CD8-positive, alpha-beta memory T cell (primary cell): Measurements from ENCODE around the gene MAP3K5. TPM values are rescaled to one million over a fixed set of nuclear protein-coding genes. Genes with fewer than 3 reads are reported as not detected.

Source experiments
- CTCF ChIA-PET: fragments of 350-600 bp; sonication (Branson Sonifier 250); formaldehyde crosslinking; loops from one replicate; lab custom pipeline; 2021; ENCODE audit warnings: antibody characterized with exemption; lab: Charles Lee
- POLR2A ChIA-PET: fragments of 350-600 bp; sonication (Branson Sonifier 250); formaldehyde crosslinking; loops from one replicate; lab custom pipeline; 2021; ENCODE audit warnings: antibody characterized with exemption; lab: Charles Lee
- DNase-seq, 5 donors: peaks; one replicate each; pipeline versions ENCODE4 v3.0.0 to v3.0.0-alpha.2; 2020 to 2022; ENCODE audit warnings: mixed read lengths in 1 of 5
- H3K27ac ChIP-seq: one replicate; pipeline ENCODE4 v1.7.0; 2013; ENCODE audit warnings: low read depth, mild to moderate bottlenecking, low read length, moderate library complexity
- H3K27me3 ChIP-seq: 2 replicates; pipeline ENCODE4 v1.7.0; 2013; ENCODE audit warnings: low read length, mild to moderate bottlenecking; ENCODE audit not compliant: insufficient read depth, poor library complexity, severe bottlenecking
- H3K36me3 ChIP-seq: 2 replicates; pipeline ENCODE4 v1.7.0; 2013; ENCODE audit warnings: mild to moderate bottlenecking, low read length, moderate library complexity; ENCODE audit not compliant: insufficient read depth
- H3K4me1 ChIP-seq: 2 replicates; pipeline ENCODE4 v1.7.0; 2013; ENCODE audit warnings: mild to moderate bottlenecking, low read length, moderate library complexity; ENCODE audit not compliant: insufficient read depth
- H3K4me3 ChIP-seq: 2 replicates; pipeline ENCODE4 v1.7.0; 2013; ENCODE audit warnings: mild to moderate bottlenecking, low read length
- H3K9me3 ChIP-seq: 2 replicates; pipeline ENCODE4 v1.7.0; 2013; ENCODE audit warnings: mild to moderate bottlenecking, low read length
- H3K27ac Mint-ChIP-seq, 8 donors: one replicate each; pipeline ENCODE4 v1.8.0; 2020 to 2021; ENCODE audit warnings: mixed read lengths in 8 of 8, mild to moderate bottlenecking in 6 of 8, inconsistent platforms in 3 of 8, moderate library complexity in 3 of 8
- H3K27me3 Mint-ChIP-seq, 2 donors: one replicate each; pipeline ENCODE4 v1.8.0; 2020 to 2021; ENCODE audit warnings: mixed read lengths in 2 of 2, mild to moderate bottlenecking in 1 of 2, moderate library complexity in 1 of 2
- H3K36me3 Mint-ChIP-seq, 3 donors: one replicate each; pipeline ENCODE4 v1.8.0; 2020 to 2021; ENCODE audit warnings: mixed read lengths in 3 of 3, inconsistent platforms in 1 of 3, mild to moderate bottlenecking in 1 of 3
- H3K4me1 Mint-ChIP-seq, 3 donors: one replicate each; pipeline ENCODE4 v1.8.0; 2020 to 2021; ENCODE audit warnings: mixed read lengths in 3 of 3, inconsistent platforms in 1 of 3, mild to moderate bottlenecking in 1 of 3
- H3K4me3 Mint-ChIP-seq, 7 donors: one replicate each; pipeline ENCODE4 v1.8.0; 2020 to 2021; ENCODE audit warnings: mixed read lengths in 7 of 7, mild to moderate bottlenecking in 6 of 7, moderate library complexity in 4 of 7, inconsistent platforms in 2 of 7
- H3K9me3 Mint-ChIP-seq, 5 donors: one replicate each; pipeline ENCODE4 v1.8.0; 2020 to 2022; ENCODE audit warnings: mixed read lengths in 5 of 5, mild to moderate bottlenecking in 3 of 5, moderate library complexity in 2 of 5, inconsistent platforms in 1 of 5
- polyA plus RNA-seq: library from polyadenylated mRNA; unstranded; fragments of 300-500 nt; fragmentation: Illumina TruSeq; gene quantifications from one replicate; pipeline ENCODE4 v1.2.3, GENCODE V29; 2021
- total RNA-seq, 2 experiments: library from RNA; stranded (reverse); gene quantifications; one replicate each; pipeline ENCODE4 v1.2.3, GENCODE V29; 2021

MAP3K5 gene, protein sequence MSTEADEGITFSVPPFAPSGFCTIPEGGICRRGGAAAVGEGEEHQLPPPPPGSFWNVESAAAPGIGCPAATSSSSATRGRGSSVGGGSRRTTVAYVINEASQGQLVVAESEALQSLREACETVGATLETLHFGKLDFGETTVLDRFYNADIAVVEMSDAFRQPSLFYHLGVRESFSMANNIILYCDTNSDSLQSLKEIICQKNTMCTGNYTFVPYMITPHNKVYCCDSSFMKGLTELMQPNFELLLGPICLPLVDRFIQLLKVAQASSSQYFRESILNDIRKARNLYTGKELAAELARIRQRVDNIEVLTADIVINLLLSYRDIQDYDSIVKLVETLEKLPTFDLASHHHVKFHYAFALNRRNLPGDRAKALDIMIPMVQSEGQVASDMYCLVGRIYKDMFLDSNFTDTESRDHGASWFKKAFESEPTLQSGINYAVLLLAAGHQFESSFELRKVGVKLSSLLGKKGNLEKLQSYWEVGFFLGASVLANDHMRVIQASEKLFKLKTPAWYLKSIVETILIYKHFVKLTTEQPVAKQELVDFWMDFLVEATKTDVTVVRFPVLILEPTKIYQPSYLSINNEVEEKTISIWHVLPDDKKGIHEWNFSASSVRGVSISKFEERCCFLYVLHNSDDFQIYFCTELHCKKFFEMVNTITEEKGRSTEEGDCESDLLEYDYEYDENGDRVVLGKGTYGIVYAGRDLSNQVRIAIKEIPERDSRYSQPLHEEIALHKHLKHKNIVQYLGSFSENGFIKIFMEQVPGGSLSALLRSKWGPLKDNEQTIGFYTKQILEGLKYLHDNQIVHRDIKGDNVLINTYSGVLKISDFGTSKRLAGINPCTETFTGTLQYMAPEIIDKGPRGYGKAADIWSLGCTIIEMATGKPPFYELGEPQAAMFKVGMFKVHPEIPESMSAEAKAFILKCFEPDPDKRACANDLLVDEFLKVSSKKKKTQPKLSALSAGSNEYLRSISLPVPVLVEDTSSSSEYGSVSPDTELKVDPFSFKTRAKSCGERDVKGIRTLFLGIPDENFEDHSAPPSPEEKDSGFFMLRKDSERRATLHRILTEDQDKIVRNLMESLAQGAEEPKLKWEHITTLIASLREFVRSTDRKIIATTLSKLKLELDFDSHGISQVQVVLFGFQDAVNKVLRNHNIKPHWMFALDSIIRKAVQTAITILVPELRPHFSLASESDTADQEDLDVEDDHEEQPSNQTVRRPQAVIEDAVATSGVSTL (N-terminal part only)
- total RNA-seq, result 10 to 100 TPM; 12.6 to 12.9 TPM
- polyA plus RNA-seq, result 19.9 TPM

DNA sequence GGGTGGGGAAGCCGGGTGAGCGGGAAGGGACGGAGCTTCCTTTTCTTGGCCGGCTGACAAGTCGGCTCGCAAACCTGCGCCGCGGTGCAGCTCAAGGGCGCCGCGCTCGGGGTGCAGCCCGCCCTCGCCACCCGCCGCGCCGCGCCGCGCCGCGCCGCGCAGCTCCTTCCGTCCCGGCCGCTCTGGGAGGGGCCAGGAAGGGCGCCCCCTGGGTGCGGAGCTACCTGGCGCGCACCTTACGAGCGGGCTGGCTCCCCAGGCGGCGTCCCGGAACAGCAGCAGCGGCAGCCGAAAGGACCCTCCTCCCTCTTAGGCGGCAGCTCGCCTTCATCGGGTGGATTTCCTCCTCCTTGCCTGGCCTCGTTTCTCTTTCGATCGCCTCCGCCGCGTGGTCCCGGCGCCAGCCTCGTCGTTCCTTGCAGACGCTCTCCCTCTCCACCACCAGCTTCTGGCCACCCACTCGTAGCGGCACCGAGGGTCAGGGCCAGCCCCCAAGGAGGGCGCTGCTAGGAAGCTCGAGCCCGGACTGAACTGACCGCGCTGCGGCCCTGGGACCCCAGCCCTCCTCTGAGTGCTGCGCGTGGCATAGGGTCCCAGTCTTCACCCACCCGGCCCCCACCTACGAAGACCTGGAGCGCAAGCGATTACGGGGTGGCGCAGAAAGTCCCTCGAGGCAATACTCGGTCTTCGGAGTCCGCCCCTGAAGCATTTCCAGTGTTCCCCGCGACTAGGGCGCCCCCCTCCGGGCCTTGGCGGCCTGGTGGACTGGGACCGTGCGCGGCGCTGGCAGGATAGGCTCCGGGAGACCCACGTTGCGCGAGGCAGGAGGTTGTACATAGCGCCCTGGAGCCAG, at the start of gene MAP3K5:
TSS of gene MAP3K5 (minus strand) at position 68 of the 853 bp plus-strand sequence. CDS start 320 bp downstream, outside the sequence.
- peak; percentile 88 to 96 (median 92) for DNase-seq
- Histone ChIP-seq H3K27ac (peak within 1 kb of the TSS; percentile 94), H3K4me1 (peaks cover 39% of the 10 kb centered on the region), H3K27me3 (no peaks in the 10 kb centered on the region), H3K4me3 (peak within 1 kb of the TSS; percentile 99), H3K36me3 (no peaks in the 10 kb centered on the region), H3K9me3 (no peaks in the 10 kb centered on the region)
- H3K27me3 Mint-ChIP-seq, result no peaks in the 10 kb centered on the region
- H3K9me3 Mint-ChIP-seq, result peaks cover 0 to 2% (median 0%) of the 10 kb centered on the region in 5 donors
- CTCF ChIA-PET, result interaction anchor here (0.6 to 9.8 kb wide), 70 partner anchors 9 to 502 kb away, joined by 3 to 362 read pairs (median 7); partner anchors contain the start of genes BCLAF1 and PEX7
- H3K4me1 Mint-ChIP-seq, result peaks cover 34 to 43% (median 41%) of the 10 kb centered on the region in 3 donors
- peaks cover 2 to 16% (median 3%) of the 10 kb centered on the region in 3 donors for H3K36me3 Mint-ChIP-seq
- peak within 1 kb of the TSS; percentile 94 to 99 (median 96) for H3K27ac Mint-ChIP-seq
- POLR2A ChIA-PET, result interaction anchor here (0.6 to 3.1 kb wide), 26 partner anchors 19 to 503 kb away, joined by 3 to 47 read pairs (median 4); partner anchors contain the start of genes BCLAF1, PEX7 and SLC35D3
- H3K4me3 Mint-ChIP-seq, result peak within 1 kb of the TSS; percentile 94 to 99 (median 98)

DNA sequence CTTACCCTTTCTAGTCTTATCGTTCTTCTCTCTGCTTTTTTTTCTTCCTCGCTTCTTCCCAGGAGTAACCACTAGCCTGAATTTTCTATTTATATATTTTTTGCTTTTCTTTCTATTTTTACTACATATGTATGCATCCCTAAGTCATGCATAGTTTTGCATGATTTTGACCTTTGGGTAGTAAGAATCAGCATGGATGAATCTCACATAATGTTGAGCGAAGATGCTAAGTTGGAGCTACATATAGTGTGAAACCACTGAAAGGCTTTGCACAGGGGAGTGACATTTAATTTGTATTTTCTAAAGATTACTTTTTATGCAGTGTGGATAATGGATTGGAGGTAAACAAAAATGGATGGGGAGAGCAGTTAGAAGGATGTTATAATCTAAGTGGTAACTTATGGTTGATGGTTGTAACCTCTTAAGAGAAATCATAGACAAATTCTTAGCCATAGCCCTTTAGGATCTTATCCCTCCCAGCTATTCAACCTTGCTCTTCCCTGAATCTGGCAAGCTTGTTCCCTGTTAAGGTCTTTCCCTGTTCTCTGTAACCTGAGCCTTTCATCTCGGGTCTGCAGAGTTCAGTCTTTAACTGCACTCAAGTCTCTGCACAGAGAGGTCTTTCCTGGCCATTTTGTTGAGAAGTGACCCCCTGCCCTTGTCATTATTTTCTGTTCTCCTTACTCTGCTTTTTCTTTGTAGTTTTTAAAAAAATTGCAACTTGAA, 48.2 kb upstream of the MAP3K5 start:
- Histone ChIP-seq H3K27ac (no peak overlapping the region), H3K9me3 (no peaks in the 10 kb centered on the region), H3K27me3 (no peaks in the 10 kb centered on the region), H3K36me3 (no peaks in the 10 kb centered on the region), H3K4me3 (no peak overlapping the region), H3K4me1 (no peaks in the 10 kb centered on the region)
- CTCF ChIA-PET, result no interaction called here
- Mint-ChIP-seq H3K36me3 (peaks cover 0 to 16% (median 4%) of the 10 kb centered on the region in 3 donors), H3K4me3 (no peak overlapping the region), H3K4me1 (no peaks in the 10 kb centered on the region), H3K9me3 (no peaks in the 10 kb centered on the region), H3K27ac (peak overlapping the region in 1 of 8 donors; percentile 65), H3K27me3 (no peaks in the 10 kb centered on the region)
- POLR2A ChIA-PET, result no interaction called here
- no peak for DNase-seq

DNA sequence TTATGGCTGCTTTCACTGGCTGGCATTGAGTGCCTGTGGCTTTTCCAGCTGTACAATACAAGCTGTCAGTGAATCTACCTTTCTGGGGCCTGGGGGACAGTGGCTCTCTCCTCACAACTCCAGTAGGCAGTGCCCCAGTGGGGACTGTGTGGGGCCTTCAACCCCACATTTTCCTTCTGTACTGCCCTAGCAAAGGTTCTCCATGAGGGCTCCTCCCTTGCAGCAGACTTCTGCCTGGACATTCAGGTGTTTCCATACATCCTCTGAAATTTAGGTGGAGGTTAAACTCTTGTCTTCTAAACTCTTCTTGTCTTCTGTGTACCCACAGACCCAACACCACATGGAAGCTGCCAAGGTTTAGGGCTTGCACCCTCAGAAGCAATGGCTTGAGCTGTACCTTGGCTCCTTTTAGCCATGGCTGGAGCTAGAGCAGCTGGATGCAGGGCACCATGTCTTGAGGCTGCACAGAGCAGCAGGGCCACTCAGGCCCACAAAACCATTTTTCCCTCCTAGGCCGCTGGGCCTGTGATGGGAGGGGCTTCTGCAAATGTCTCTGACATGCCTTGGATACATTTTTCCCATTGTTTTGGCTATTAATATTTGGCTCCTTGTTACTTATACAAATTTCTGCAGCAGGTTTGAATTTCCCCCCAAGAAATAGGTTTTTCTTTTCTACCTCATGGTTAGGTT, 39.7 kb upstream of the MAP3K5 start:
- Histone ChIP-seq H3K4me3 (no peak overlapping the region), H3K27ac (no peak overlapping the region), H3K27me3 (no peaks in the 10 kb centered on the region), H3K36me3 (peaks cover 3% of the 10 kb centered on the region), H3K4me1 (no peaks in the 10 kb centered on the region), H3K9me3 (peaks cover 8% of the 10 kb centered on the region)
- H3K4me1 Mint-ChIP-seq, result peaks cover under 1 to 4% (median under 1%) of the 10 kb centered on the region in 3 donors
- H3K9me3 Mint-ChIP-seq, result peaks cover 10 to 21% (median 20%) of the 10 kb centered on the region in 5 donors
- H3K36me3 Mint-ChIP-seq, result peaks cover 28 to 62% (median 38%) of the 10 kb centered on the region in 3 donors
- ChIA-PET CTCF (no interaction called here), POLR2A (no interaction called here)
- H3K4me3 Mint-ChIP-seq, result no peak overlapping the region
- H3K27ac Mint-ChIP-seq, result no peak overlapping the region
- no peak for DNase-seq
- no peaks in the 10 kb centered on the region for H3K27me3 Mint-ChIP-seq

DNA sequence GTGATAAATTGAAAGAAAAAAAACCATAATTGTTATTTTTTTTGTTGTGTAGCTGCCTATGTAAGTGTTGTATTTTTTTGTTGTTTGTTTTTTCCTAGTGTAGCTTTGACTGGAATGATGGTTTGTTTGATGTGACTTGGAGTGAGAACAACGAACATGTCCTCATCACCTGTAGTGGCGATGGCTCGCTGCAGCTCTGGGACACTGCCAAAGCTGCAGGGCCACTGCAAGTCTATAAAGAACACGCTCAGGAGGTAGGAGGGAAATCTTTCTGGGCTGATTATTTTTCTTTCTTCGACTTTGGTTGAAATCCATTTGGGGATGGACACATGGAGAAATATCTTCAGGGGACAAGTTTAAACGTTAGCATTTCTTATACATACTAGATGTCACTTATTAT, 33.9 kb upstream of the MAP3K5 start:
- CTCF ChIA-PET, result interaction anchor here (0.9 to 1.0 kb wide), 2 partner anchors 19 to 34 kb away, joined by 3 to 5 read pairs; partner anchors contain the start of gene MAP3K5
- POLR2A ChIA-PET, result no interaction called here
- peaks cover 17 to 56% (median 29%) of the 10 kb centered on the region in 3 donors for H3K36me3 Mint-ChIP-seq

DNA sequence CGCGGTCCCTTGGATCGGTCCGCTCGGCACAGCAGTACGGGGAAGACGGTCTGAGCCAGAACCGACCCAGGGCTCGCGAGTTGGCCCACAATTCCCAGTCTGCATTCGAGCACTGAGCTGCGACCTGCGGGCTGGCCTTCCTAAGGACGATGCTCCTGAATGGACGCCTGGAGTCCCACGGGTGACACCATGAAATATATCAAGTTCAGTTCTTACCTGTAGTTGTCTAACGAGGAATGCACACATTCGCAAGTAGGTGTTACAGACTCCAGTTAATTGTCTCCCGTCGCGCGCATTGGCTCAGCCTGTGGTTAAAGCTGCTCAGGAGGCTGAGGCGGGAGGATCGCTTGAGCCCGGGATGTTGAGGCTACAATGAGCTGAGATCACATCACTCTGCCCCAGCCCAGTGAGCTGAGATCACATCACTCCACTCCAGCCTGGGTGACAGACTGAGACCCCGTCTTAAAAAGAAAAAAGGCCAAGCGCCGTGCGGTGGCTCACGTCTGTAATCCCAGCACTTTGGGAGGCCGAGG, 30.9 kb upstream of the MAP3K5 start:
- Mint-ChIP-seq H3K27ac (peak overlapping the region; percentile 76 to 91 (median 87)), H3K9me3 (no peaks in the 10 kb centered on the region), H3K27me3 (peaks cover 3 to 8% of the 10 kb centered on the region in 2 donors), H3K4me3 (peak overlapping the region; percentile 89 to 98 (median 94)), H3K4me1 (peaks cover 26 to 43% (median 43%) of the 10 kb centered on the region in 3 donors), H3K36me3 (peaks cover 6 to 32% (median 19%) of the 10 kb centered on the region in 3 donors)
- Histone ChIP-seq H3K4me1 (peaks cover 19% of the 10 kb centered on the region), H3K4me3 (peak overlapping the region; percentile 83), H3K36me3 (no peaks in the 10 kb centered on the region), H3K9me3 (no peaks in the 10 kb centered on the region), H3K27ac (peak overlapping the region; percentile 83), H3K27me3 (no peaks in the 10 kb centered on the region)
- DNase-seq, result peak in 3 of 5 donors; percentile 2 to 52 (median 4)
- ChIA-PET POLR2A (interaction anchor here (0.6 to 1.8 kb wide), 5 partner anchors 31 to 1325 kb away, joined by 3 to 21 read pairs (median 3); partner anchors contain the start of genes AHI1 and MAP3K5), CTCF (interaction anchor here (0.7 to 1.7 kb wide), 8 partner anchors 13 to 213 kb away, joined by 3 to 7 read pairs (median 3); partner anchors contain the start of gene MAP3K5)

More for the DNA sequence above, 33.9 kb upstream of the MAP3K5 start:
- Mint-ChIP-seq H3K27me3 (no peaks in the 10 kb centered on the region), H3K4me3 (peak overlapping the region in 1 of 7 donors; percentile 60), H3K27ac (peak overlapping the region in 1 of 8 donors; percentile 22), H3K9me3 (peaks cover 0 to 6% (median 4%) of the 10 kb centered on the region in 5 donors), H3K4me1 (peaks cover 26 to 43% (median 41%) of the 10 kb centered on the region in 3 donors)
- peaks cover 3% of the 10 kb centered on the region for H3K36me3 ChIP-seq
- no peaks in the 10 kb centered on the region for H3K27me3 ChIP-seq
- no peaks in the 10 kb centered on the region for H3K9me3 ChIP-seq
- no peak for DNase-seq
- peaks cover 18% of the 10 kb centered on the region for H3K4me1 ChIP-seq
- H3K27ac ChIP-seq, result no peak overlapping the region
- H3K4me3 ChIP-seq, result no peak overlapping the region
